Activated gamma-delta T cell (primary cell): ENCODE data around the gene MIS18A.

Experiments used
- DNase-seq: peaks from one replicate; lab custom pipeline; 2025; lab: John Stamatoyannopoulos, UW

Gene MIS18A

DNA sequence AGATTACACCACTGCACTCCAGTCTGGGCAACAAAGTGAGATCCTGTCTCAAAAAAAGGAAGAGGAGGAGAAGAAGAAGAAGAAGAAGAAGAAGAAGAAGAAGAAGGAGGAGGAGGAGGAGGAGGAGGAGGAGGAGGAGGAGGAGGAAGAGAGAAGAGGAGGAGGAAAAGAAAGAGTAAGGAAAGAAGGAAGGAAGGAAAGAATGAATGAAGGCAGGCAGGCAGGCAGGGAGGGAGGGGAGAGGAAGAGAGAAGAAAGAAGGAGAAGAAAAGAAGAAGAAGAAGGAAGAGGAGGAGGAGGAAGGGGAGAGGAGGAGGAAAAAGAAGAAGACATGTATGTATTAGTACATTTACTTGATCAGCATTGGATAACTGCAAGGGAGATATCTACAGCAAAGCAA, 26.7 kb downstream of the MIS18A start:
- no peak for DNase-seq

DNA sequence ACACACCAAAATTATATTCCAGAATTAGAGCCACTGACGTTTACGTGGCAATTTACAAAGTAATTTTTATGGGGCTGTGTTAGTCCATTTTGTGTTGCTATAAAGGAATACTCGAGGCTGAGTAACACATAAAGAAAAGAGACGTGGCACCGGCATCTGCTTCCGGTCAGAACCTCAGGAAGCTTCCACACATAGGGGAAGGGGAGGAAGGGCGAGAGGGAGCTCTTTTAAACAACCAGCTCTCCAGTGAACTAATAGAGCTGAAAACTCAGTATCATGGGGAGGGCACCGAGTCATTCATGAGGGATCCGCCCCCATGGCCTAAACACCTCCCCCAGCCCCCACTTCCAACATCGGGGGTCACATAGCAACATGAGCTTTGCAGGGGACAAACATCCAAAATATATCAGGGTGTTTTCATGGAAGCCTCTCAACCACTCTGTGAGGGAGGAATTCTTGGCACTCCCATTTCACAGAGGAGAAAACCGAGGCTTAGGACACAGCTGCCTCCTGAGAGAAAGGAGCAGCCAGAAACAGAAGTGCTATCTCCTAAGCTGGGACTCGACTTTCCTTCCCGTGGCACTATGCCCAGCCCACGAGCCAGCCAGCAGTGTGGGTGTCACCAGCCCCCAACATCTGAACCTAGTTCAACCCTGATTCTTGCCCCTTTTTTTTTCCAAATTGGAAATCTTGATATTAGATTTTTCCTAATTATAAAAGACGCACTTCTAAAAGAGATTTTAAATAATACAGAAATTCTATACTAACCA, 29.2 kb downstream of the MIS18A start:
- DNase-seq, result no peak

DNA sequence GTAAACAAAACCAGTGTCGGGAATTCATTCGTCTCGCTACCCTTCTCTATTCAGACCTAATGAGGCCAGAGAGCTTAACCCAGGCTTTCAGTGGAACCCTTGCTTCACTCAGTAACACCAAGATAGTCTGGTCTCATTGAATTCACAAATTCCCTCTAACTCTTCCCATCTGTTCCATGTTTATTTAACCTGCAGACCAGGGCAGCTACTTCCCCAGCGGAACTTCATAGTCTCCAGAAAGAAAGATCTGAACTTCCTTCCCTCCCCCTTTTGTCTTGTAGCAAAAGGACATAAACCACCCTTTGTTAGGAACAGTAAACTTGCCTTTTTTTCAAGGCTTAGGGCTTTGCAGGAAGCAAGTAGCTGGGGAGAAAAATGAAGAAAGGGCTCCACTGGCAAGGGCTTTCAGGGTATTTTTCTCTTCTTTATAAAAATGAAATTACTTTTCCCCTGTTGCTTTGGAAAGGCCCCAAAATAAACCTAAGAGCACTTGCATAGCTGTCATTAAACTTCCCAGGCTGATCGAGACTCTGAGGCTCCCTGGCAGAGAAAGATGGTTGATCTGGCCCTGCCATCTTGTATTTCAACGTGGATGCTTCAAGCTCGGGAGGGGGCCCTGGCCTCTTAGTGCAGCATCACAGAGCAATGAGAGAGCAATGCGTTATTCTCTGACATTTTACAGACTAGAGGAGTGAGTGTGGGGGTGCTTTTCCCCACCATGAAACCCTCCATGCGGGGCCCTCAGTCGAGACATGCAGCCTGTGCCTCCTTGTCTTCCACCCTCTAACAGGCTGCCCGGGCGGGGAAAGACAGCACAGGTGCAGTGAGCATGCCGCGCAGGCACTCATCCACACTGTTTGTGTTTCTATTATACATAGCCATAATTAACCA, 30.0 kb downstream of the MIS18A start:
- no peak for DNase-seq

DNA sequence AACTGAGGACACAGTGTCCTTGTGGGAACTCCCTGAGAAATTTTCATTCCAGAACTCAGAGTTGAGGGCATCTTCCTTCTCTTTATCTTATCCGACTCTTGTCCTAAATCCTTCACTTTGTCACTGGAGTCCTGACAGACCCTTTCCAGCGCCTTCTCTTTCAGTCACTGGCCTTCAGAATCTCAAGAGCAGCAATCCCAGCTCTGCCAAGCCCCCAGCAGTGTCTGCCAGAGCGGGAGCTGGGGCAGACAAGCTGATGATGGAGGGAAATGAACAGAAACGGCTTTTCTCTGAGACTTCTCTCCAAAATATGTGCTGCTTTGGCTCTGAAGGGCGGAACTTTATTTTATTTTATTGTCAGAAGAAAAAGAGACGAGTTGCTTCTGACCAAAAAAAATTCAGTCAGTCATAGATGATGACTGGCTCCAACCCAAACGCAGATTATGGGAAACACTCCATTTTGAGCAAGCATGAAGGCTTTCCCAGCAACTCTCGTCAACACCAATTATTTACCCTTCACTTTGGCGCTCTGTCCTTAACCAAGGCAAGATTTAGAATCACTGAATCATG, 32.2 kb downstream of the MIS18A start:
- DNase-seq, result no peak

DNA sequence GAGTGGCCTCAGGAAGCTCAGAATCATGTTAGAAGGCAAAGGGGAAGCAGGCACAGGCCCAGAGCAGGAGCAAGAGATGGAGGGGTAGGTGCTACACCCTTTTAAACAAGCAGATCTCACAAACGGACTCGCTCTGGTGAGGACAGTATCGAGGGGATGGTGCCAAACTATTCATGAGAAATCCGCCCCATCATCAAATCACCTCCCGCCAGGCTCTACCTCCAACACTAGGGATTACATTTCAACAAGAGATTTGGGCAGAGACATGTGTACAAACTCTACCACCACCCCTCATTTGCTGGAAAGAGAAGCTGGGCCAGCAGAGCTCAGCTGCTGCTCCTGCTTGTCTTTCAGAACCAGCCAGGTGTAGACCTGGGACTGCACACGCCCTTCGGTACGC, 32.9 kb downstream of the MIS18A start:
- DNase-seq, result no peak

DNA sequence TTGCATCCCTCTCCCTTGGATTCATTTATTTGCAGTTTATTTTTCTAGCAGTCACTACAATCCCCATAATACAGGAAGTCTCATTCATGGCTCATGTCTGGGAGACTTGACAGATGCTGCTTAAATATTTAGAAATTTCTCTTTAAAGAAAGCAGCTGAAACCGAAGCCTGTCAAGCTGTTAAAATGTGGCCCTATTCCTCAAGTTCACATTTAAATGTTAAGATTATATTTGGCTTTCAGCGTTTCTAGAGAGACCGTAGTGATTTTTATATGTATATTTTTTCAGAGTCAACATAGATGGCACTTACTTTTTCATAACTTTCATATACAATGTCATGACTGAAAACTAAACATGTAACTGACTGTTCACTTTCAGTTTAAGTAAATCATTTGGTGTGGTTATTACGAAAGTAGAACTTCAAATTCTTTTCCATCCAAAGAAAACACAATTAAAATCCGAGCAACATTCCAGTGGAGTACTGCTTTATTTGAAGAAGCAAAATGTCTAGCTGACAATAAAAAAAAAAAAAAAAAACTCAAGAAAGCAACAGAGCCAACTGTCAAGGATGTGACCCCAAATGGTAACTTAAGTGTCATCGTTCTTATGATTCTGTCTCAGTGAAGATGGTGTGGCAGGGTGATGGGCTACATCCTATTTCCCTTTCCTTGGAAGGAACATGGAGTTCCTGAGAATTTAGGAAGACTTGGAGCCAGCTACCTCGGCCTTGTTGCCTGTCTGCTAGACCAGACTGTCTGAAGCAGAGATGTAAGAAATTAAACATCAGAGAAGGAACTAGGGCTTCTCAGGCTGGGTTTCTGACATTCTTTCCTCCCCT, 37.8 kb downstream of the MIS18A start:
- no peak for DNase-seq

DNA sequence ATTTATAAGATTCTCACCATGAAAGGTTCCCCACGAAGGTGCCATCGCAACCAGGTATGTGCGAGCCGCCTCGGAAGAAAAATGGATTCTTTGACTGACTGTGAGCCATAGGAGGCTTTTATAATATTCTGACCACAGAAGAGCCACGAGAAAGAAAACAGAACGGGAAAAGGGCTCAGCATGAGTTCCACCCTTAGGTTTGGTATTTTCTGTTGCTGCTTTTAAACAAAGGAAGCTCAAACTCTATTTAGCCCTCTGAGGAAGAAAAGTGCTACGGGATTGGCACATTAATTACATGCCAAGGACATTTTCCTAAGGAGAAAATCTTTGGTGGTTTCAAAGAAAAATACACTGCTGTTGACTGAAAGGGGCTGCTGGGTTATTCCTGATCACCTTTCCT, 39.3 kb downstream of the MIS18A start:
- no peak for DNase-seq

DNA sequence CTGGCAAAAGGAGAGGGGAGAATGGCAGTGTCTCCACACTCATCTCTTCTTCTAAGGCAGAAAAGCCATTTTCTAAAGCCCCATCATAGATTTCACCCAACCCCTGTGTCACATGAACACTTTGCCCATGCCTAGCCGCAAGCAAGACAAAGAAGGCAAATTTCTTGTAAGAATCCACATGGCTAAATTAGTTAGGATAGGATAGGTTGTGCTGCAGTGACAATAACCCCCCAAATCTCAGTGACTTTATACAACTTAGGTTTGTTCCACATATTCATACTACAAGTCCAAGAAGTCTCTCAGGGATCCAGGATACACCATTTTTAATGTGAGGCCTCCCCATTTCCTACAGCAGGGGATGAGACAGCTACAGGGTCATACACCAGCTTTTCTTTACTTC, 40.8 kb downstream of the MIS18A start:
- no peak for DNase-seq

DNA sequence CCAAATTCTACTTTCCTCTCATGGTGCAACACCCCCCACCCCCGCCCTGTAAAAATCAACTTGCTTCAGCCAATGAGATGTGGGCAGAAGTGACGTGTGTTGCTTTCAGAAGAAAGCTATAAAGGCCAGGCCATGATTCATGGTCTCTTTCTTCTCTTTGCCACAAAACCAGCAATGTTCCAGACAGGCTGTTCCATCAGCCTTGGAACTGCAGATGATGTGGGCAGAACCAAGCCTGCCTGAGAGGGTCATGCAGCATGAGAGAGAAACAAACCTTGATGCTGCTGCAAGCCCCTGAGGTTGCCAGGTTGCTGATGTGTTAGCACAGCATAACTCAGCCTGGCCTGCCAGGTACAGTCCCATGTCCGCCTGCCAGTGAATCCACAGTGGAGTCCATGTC, 41.8 kb downstream of the MIS18A start:
- no peak for DNase-seq

DNA sequence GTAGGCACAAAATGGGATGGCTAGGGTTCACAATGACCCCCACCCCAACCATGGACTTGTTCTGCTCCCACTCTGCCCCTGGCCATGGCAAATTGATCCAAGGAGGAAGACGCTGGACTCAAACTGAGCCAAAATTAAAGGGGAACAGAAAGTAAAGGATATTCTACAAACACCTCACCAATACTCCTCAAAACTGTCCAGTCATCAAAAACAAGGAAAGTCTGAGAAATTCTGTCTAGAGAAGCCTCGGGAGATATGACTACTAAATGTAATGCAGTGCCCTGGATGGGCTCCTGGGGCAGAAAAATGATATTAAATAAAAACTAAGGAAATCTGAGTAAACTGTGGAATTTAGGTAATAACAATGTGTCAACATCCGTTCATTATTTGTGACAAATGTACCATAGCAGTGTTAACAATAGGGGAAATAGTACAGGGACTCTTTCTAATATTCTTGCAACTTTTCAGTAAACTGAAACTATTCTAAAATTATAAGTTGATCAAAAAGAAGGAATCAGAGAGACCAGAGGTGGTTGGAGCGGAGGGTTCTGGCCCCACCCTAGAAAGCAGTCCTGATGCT, 45.0 kb downstream of the MIS18A start:
- no peak for DNase-seq

DNA sequence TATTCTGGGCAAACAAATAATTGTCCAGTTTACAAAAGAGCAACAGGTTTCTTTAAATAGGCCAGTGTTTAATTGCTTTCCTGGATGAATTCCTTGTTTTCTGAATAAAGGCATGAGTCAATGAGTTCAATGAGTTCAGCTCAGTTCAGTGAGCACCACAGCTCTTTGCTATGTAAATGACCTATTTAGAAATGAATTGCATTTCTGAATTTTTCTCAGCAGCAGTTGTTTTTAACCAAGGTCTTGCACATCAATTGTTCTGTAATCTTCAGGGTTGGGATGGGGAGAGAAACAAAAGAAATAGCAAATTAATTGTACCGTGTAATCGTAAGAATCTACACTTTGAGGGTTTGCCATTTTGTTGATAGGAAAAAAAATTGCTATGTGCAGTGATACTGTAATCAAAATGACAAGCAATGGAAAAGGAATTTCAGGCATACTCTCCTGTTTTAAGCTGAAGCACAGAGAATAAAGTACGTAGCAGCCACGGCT, 45.7 kb downstream of the MIS18A start:
- no peak for DNase-seq

DNA sequence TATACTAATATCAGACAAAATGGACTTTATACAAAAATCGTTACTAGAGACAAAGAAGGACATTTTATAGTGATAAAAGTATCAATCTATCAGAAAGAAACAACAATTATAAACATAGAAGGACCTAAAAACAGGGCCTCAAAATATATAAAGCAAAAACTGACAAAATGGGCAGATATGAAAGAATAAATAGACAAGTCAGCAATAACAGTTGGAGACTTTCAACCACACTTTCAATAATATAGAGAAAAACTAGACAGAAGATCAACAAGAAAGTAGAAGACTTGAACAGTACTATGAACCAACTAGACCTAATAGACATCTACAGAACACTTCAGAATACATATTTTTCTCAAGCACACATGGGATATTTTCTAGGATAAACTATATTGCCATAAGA, 52.4 kb downstream of the MIS18A start:
- DNase-seq, result no peak
